Stimulated activated memory B cell treated with anti-CD40 and anti-IgM and Interleukin-4, amounts not matched to agents 10 μg/mL and 1 μg/mL and 100 μg/mL, for 72 hours (primary cell): ENCODE data around the gene CORO1C.
A peak's percentile ranks its signal among the peaks of the same experiment; 100 is the strongest.

Experiments used
- ATAC-seq: fragments of 150-1000 bp; cut with Tn5 transposase; 2 replicates; pipeline ENCODE4 v1.10.0; 2021
- H3K27ac Mint-ChIP-seq: one replicate; pipeline ENCODE4 v1.8.0; 2022; ENCODE audit warnings: mild to moderate bottlenecking, mixed read lengths
- H3K27me3 Mint-ChIP-seq: one replicate; pipeline ENCODE4 v1.8.0; 2022; ENCODE audit warnings: mixed read lengths
- H3K36me3 Mint-ChIP-seq: one replicate; pipeline ENCODE4 v1.8.0; 2022; ENCODE audit warnings: mixed read lengths
- H3K4me1 Mint-ChIP-seq: one replicate; pipeline ENCODE4 v1.8.0; 2022; ENCODE audit warnings: mixed read lengths
- H3K4me3 Mint-ChIP-seq: one replicate; pipeline ENCODE4 v1.8.0; 2022; ENCODE audit warnings: mild to moderate bottlenecking, moderate library complexity, mixed read lengths
- H3K9me3 Mint-ChIP-seq: one replicate; pipeline ENCODE4 v1.8.0; 2022; ENCODE audit warnings: mixed read lengths

CORO1C gene

GRCh38 chr12:108611884-108612415 lies 119.4 kb downstream of the CORO1C start:
- Mint-ChIP-seq H3K4me3 (no peak overlapping the region), H3K27ac (peak overlapping the region; percentile 86), H3K4me1 (peaks cover 55% of the 10 kb centered on the region)

DNA sequence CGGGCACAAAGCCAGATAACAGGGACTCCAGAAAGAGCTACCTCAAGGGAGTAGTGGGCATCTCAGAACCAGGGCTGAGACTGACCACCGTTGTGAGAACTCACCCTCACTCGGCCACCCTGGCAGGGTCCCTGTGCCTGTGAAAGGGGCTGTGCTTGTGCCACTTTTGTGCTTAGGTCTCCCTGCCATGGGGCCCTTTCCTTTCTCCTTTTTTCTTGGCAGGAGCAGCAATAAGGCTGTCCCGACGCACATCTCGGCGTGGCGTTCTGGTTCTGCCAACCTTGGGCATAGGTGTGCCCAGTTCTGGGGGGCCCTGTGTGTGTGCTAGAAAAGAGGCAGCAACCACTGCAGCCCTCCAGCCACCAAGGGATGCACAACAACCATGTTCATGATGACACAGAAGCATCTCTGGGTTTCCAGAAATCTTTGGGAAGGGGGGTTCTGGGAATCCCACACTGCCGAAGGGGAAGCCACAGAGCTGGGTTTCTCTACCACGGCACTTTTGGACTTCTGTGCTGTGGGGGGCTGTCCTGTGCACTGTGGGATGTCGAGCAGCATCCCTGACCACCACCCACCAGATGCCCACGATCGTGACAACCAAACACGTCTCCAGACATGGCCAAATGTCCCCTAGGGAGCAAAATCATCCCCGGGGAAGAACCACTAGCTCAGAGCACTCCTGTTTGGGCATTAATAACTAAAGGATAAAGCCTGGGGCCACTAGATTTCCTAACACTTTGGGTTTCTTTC lies 120.3 kb downstream of the CORO1C start:
- Mint-ChIP-seq H3K36me3 (peaks cover under 1% of the 10 kb centered on the region), H3K9me3 (no peaks in the 10 kb centered on the region), H3K27me3 (peaks cover 17% of the 10 kb centered on the region), H3K4me1 (peaks cover 50% of the 10 kb centered on the region), H3K27ac (peak overlapping the region; percentile 86), H3K4me3 (no peak overlapping the region)
- no peak for ATAC-seq

More at GRCh38 chr12:108611884-108612415, 119.4 kb downstream of the CORO1C start:
- H3K9me3 Mint-ChIP-seq = peaks cover 6% of the 10 kb centered on the region
- ATAC-seq = peak; percentile 16
- H3K27me3 Mint-ChIP-seq = peaks cover 17% of the 10 kb centered on the region
- peaks cover 7% of the 10 kb centered on the region for H3K36me3 Mint-ChIP-seq

DNA sequence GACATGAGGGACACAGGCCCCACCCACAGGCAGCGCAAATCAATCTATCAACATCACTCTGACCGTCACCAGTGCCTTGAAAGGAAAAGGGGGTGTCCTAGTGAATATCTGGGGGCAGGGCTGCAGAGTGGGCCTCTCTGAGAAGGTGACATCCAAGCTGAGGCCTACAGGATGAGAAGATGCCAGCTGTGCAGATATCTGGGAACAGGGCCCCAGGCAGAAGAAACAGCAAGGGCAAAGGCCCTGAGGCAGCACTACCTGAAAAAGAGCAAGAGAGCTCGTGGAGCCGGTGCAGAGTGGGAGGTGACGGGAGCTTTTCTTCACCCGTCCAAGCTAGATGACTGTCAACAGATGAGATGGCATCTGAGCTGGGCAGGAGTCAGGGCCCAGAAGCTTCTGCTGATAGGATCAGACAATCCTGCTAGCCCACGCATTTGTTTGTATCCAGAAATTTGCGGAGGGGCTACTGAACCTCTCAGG lies 120.9 kb downstream of the CORO1C start:
- Mint-ChIP-seq H3K36me3 (no peaks in the 10 kb centered on the region), H3K4me3 (no peak overlapping the region), H3K27ac (peak overlapping the region; percentile 30), H3K4me1 (peaks cover 55% of the 10 kb centered on the region), H3K9me3 (peaks cover 5% of the 10 kb centered on the region), H3K27me3 (peaks cover 17% of the 10 kb centered on the region)
- ATAC-seq = no peak

- ATAC-seq = peak; percentile 59
- H3K9me3 Mint-ChIP-seq = peaks cover 5% of the 10 kb centered on the region
- no peak overlapping the region for H3K4me3 Mint-ChIP-seq
- no peaks in the 10 kb centered on the region for H3K36me3 Mint-ChIP-seq
- H3K27me3 Mint-ChIP-seq = peaks cover 17% of the 10 kb centered on the region
- H3K27ac Mint-ChIP-seq = peak overlapping the region; percentile 30
- H3K4me1 Mint-ChIP-seq = peaks cover 53% of the 10 kb centered on the region
Observed at GRCh38 chr12:108609537-108610335, 121.6 kb downstream of the CORO1C start.

- H3K4me3 Mint-ChIP-seq = no peak overlapping the region
- peak overlapping the region; percentile 66 for H3K27ac Mint-ChIP-seq
- peaks cover 17% of the 10 kb centered on the region for H3K27me3 Mint-ChIP-seq
- peaks cover 41% of the 10 kb centered on the region for H3K4me1 Mint-ChIP-seq
- ATAC-seq = no peak
- peaks cover 5% of the 10 kb centered on the region for H3K9me3 Mint-ChIP-seq
- H3K36me3 Mint-ChIP-seq = no peaks in the 10 kb centered on the region
Observed at GRCh38 chr12:108608616-108609015, 122.7 kb downstream of the CORO1C start.

- Mint-ChIP-seq H3K27me3 (peaks cover 17% of the 10 kb centered on the region), H3K9me3 (peaks cover 5% of the 10 kb centered on the region), H3K27ac (peak overlapping the region; percentile 66), H3K4me1 (peaks cover 36% of the 10 kb centered on the region), H3K4me3 (no peak overlapping the region), H3K36me3 (no peaks in the 10 kb centered on the region)
- ATAC-seq = no peak
Observed at GRCh38 chr12:108607981-108608600, 123.2 kb downstream of the CORO1C start.

DNA sequence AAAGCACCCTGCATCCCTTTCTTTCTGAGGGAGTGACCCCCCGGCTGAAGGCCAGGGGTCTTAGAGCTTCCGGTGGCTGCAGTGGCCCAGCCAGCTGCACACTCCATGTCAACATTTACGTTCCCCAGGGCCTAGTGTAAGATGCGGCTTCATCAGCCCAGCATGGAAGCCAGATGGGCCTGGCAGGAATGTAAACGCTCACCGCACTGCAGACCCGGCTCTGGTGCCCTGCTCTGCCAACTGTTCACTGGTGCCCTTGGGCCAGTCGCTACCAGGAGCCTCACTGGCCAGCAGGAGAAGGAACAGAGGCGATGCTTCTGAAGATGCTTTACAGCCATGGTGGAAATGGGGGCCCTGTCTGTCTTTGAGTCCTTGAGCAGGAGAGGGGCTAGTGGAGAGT lies 124.8 kb downstream of the CORO1C start:
- Mint-ChIP-seq H3K9me3 (peaks cover 5% of the 10 kb centered on the region), H3K27me3 (peaks cover 17% of the 10 kb centered on the region), H3K4me1 (peaks cover 20% of the 10 kb centered on the region), H3K27ac (peak overlapping the region; percentile 66), H3K4me3 (no peak overlapping the region), H3K36me3 (no peaks in the 10 kb centered on the region)
- no peak for ATAC-seq

GRCh38 chr12:108605690-108606406 lies 125.5 kb downstream of the CORO1C start:
- Mint-ChIP-seq H3K27ac (peak overlapping the region; percentile 66), H3K27me3 (peaks cover 17% of the 10 kb centered on the region), H3K36me3 (no peaks in the 10 kb centered on the region), H3K9me3 (peaks cover 5% of the 10 kb centered on the region), H3K4me3 (no peak overlapping the region), H3K4me1 (peaks cover 19% of the 10 kb centered on the region)
- ATAC-seq = no peak

DNA sequence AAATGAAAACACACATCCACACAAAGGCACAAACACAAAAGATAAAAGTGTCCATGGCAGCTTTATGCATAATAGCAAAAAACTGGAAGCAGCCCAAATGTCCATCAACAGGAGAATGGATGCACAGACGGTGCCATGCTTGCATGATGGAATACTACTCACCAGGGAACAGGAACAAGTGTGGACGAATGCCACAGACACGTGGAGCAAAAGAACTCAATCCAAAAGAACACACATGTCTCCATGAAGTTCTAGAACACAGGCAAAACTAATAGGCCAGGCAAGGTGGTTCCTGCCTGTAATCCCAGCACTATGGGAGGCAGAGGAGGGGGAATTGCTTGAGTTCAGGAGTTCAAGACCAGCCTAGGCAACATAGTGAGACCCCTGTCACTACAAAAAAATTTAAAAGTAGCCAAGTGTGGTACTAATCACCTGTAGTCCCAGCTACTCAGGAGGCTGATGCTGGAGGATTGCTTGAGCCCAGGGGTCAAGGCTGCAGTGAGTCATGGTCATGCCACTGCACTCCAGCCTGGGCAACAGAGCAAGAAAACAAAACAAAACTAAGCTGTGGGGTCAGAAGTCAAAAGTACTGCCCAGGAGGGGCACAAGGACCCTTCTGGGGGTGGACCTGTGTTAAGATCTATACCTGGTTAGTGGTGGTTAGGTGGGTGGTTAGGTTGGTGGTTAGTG lies 126.2 kb downstream of the CORO1C start:
- Mint-ChIP-seq H3K36me3 (no peaks in the 10 kb centered on the region), H3K4me3 (no peak overlapping the region), H3K4me1 (peaks cover 19% of the 10 kb centered on the region), H3K9me3 (peaks cover 5% of the 10 kb centered on the region), H3K27ac (peak overlapping the region; percentile 66), H3K27me3 (peaks cover 17% of the 10 kb centered on the region)
- no peak for ATAC-seq

GRCh38 chr12:108604208-108604941 lies 126.9 kb downstream of the CORO1C start:
- no peak for ATAC-seq
- Mint-ChIP-seq H3K36me3 (no peaks in the 10 kb centered on the region), H3K27me3 (peaks cover 17% of the 10 kb centered on the region), H3K4me1 (peaks cover 19% of the 10 kb centered on the region), H3K27ac (peak overlapping the region; percentile 66), H3K9me3 (peaks cover 5% of the 10 kb centered on the region), H3K4me3 (no peak overlapping the region)

GRCh38 chr12:108603743-108604142 lies 127.6 kb downstream of the CORO1C start:
- ATAC-seq = no peak
- Mint-ChIP-seq H3K4me3 (no peak overlapping the region), H3K27ac (peak overlapping the region; percentile 40), H3K36me3 (no peaks in the 10 kb centered on the region), H3K27me3 (peaks cover 15% of the 10 kb centered on the region), H3K4me1 (peaks cover 19% of the 10 kb centered on the region), H3K9me3 (peaks cover 5% of the 10 kb centered on the region)

- H3K36me3 Mint-ChIP-seq = no peaks in the 10 kb centered on the region
- H3K4me3 Mint-ChIP-seq = no peak overlapping the region
- ATAC-seq = peak; percentile 29
Observed at GRCh38 chr12:108602976-108603704, 128.2 kb downstream of the CORO1C start.

DNA sequence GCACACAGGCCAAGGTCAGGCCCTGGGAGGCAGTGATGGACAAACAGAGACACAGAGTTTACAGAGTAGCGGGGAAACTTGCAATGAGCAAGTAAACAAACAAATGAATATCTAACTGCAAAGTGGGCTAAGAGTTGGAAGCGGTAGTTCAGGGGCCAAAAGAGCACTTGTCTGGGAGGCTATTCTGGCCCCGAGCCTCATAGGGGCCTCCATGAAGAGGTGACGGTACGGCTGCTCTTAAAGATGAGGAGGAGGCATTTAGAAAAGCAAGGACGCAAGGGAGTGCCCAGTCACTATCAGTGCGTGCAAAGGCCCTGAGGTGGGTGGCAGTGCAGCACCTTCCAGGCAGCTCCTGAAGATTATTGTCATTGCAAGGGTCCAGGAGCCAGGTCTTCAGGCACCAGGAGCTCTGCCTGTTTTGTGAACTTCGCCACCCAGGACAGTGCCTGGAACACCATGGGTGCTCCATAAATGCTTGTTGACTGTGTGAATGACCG lies 129.1 kb downstream of the CORO1C start:
- ATAC-seq = no peak
- Mint-ChIP-seq H3K27ac (no peak overlapping the region), H3K4me3 (no peak overlapping the region), H3K27me3 (peaks cover under 1% of the 10 kb centered on the region), H3K36me3 (no peaks in the 10 kb centered on the region), H3K9me3 (peaks cover 5% of the 10 kb centered on the region), H3K4me1 (peaks cover 28% of the 10 kb centered on the region)

More at GRCh38 chr12:108602976-108603704, 128.2 kb downstream of the CORO1C start:
- H3K27ac Mint-ChIP-seq = peak overlapping the region; percentile 40
- peaks cover 9% of the 10 kb centered on the region for H3K27me3 Mint-ChIP-seq
- H3K4me1 Mint-ChIP-seq = peaks cover 20% of the 10 kb centered on the region
- peaks cover 5% of the 10 kb centered on the region for H3K9me3 Mint-ChIP-seq
